ENCODE data around the gene ABI3.

The ABI3 gene

DNA sequence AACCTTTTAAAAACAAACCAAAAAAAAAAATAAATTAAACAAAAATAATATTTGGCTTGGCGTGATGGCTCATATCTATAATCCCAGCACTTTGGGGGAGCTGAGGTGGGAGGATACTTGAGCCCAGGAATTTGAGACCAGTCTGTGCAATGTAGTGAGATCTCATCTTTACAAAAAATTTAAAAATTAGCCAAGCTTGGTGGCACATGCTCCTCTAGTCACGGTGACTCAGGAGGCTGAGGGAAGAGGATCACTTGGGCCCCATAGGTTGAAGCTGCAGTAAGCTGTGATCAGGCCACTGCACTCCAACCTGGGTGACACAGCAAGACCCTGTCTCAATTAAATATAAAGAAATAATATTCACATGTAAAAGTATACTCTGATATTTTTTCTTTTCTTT lies 12.3 kb upstream of the ABI3 start:
- no peak overlapping the region for H3K4me2 ChIP-seq (ENCODE audit: low read length)

DNA sequence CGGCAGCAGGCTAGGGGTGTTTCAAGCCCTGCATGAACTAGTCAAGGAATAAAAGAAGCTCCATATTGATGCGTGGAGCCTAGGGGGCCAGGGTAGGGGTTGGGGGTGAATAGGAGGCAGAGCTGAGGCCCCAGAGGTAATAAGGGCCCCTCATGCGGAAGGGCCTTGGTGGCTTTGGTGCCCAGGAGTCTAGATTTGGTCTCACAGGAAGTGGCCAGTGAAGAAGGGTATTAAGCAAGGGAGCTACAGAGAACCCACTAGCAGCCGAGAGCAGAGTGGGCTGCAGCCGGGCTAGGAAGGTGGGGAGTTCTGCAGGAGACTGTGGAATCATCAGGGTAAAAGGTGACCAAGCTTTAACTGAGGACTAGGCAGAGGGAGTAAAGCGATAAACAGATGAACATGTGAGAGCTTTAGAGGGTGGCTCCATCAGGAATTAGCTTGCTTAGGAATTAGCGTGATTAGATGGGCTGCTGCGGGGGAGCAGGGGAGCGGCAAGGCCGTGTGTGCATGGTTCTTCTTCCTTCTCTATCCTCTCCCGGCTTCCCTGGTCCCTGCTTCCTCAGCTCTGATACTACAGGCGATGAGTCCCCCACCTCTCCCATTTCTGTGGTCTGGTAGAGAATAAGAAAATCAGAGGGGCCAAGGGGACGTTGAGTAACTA lies 10.0 kb upstream of the ABI3 start:
- Histone ChIP-seq H3K4me3 (ENCODE audit: low read length) (no peak overlapping the region), H3K9me3 (replicated peaks; ENCODE audit: low read length) (no peaks in the 10 kb centered on the region), H3K4me2 (ENCODE audit: low read length) (no peak overlapping the region), H3K9ac (ENCODE audit: low read depth, low read length) (no peak overlapping the region), H3K36me3 (ENCODE audit: insufficient read depth, low read length) (no peaks in the 10 kb centered on the region), H3K4me1 (ENCODE audit: control insufficient read depth, insufficient read depth, low read length) (peaks cover 7% of the 10 kb centered on the region), H3K27me3 (ENCODE audit: control insufficient read depth, insufficient read depth, low read length) (peaks cover 43% of the 10 kb centered on the region)

More for the DNA sequence above, 12.3 kb upstream of the ABI3 start:
- Histone ChIP-seq H3K9ac (ENCODE audit: low read depth, low read length) (no peak overlapping the region), H3K4me1 (ENCODE audit: control insufficient read depth, insufficient read depth, low read length) (peaks cover 17% of the 10 kb centered on the region), H3K36me3 (ENCODE audit: insufficient read depth, low read length) (no peaks in the 10 kb centered on the region), H3K4me3 (ENCODE audit: low read length) (no peak overlapping the region), H3K27me3 (ENCODE audit: control insufficient read depth, insufficient read depth, low read length) (peaks cover 22% of the 10 kb centered on the region), H3K9me3 (replicated peaks; ENCODE audit: low read length) (no peaks in the 10 kb centered on the region)

GRCh38 chr17:49201481-49201927 lies 9.0 kb upstream of the ABI3 start:
- Histone ChIP-seq H3K4me1 (ENCODE audit: control insufficient read depth, insufficient read depth, low read length) (peaks cover 7% of the 10 kb centered on the region), H3K4me2 (ENCODE audit: low read length) (no peak overlapping the region), H3K36me3 (ENCODE audit: insufficient read depth, low read length) (no peaks in the 10 kb centered on the region), H3K4me3 (ENCODE audit: low read length) (no peak overlapping the region), H3K9ac (ENCODE audit: low read depth, low read length) (no peak overlapping the region), H3K27me3 (ENCODE audit: control insufficient read depth, insufficient read depth, low read length) (peaks cover 51% of the 10 kb centered on the region), H3K9me3 (replicated peaks; ENCODE audit: low read length) (no peaks in the 10 kb centered on the region)

DNA sequence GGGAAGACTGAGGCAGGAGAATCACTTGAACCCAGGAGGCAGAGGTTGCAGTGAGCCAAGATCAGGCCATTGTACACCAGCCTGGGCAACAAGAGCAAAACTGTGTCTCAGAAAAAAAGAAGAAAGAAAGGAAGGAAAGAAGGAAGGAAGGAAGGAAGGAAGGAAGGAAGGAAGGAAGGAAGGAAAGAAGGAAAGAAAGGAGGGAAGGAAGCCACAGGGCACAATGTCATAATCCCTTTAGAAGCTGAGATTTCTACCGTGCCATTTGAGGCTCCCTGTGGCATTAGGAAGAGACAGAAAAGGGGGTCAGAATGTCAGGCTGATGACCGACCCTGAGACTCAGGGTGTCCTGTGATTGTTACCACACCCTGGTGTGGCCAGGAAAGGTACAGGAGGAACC lies 6.7 kb upstream of the ABI3 start:
- H3K4me1 ChIP-seq (ENCODE audit: control insufficient read depth, insufficient read depth, low read length): no peaks in the 10 kb centered on the region
- H3K4me2 ChIP-seq (ENCODE audit: low read length): no peak overlapping the region
- no peak overlapping the region for H3K9ac ChIP-seq (ENCODE audit: low read depth, low read length)
- no peaks in the 10 kb centered on the region for H3K9me3 ChIP-seq (replicated peaks; ENCODE audit: low read length)
- no peaks in the 10 kb centered on the region for H3K36me3 ChIP-seq (ENCODE audit: insufficient read depth, low read length)
- H3K27me3 ChIP-seq (ENCODE audit: control insufficient read depth, insufficient read depth, low read length): peaks cover 64% of the 10 kb centered on the region
- H3K4me3 ChIP-seq (ENCODE audit: low read length): no peak overlapping the region

DNA sequence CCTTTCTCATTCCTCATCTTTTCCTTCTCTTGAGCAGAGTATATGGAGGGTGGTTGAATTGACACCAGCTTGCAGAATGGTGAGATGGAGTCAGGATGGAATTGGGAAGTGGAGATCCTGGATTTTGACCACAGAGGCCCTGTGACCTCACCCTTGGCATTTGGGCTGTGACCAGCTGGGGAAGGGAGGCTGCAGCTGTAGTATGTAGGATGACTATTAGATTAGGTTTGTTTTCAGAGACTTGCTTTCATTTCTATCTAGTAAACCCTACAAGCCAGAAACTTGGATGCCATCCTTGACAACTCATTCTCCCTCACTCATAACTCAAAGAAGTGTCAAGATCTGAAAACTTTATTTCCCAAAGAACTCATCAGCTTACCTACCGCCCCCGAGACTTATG lies 6.0 kb upstream of the ABI3 start:
- Histone ChIP-seq H3K9me3 (replicated peaks; ENCODE audit: low read length) (no peaks in the 10 kb centered on the region), H3K9ac (ENCODE audit: low read depth, low read length) (no peak overlapping the region), H3K4me2 (ENCODE audit: low read length) (no peak overlapping the region), H3K27me3 (ENCODE audit: control insufficient read depth, insufficient read depth, low read length) (peaks cover 72% of the 10 kb centered on the region), H3K4me1 (ENCODE audit: control insufficient read depth, insufficient read depth, low read length) (peaks cover 5% of the 10 kb centered on the region), H3K4me3 (ENCODE audit: low read length) (no peak overlapping the region), H3K36me3 (ENCODE audit: insufficient read depth, low read length) (no peaks in the 10 kb centered on the region)

- Histone ChIP-seq H3K4me1 (ENCODE audit: control insufficient read depth, insufficient read depth, low read length) (peaks cover 13% of the 10 kb centered on the region), H3K36me3 (ENCODE audit: insufficient read depth, low read length) (no peaks in the 10 kb centered on the region), H3K9me3 (replicated peaks; ENCODE audit: low read length) (no peaks in the 10 kb centered on the region), H3K27me3 (ENCODE audit: control insufficient read depth, insufficient read depth, low read length) (peaks cover 80% of the 10 kb centered on the region), H3K9ac (ENCODE audit: low read depth, low read length) (no peak overlapping the region), H3K4me2 (ENCODE audit: low read length) (no peak overlapping the region), H3K4me3 (ENCODE audit: low read length) (no peak overlapping the region)
Measured at GRCh38 chr17:49209061-49209571, 1.4 kb upstream of the ABI3 start.

GRCh38 chr17:49213399-49213798 lies 2.9 kb downstream of the ABI3 start:
- Histone ChIP-seq H3K27me3 (ENCODE audit: control insufficient read depth, insufficient read depth, low read length) (peaks cover 56% of the 10 kb centered on the region), H3K9me3 (replicated peaks; ENCODE audit: low read length) (no peaks in the 10 kb centered on the region), H3K9ac (ENCODE audit: low read depth, low read length) (no peak overlapping the region), H3K4me2 (ENCODE audit: low read length) (no peak overlapping the region), H3K36me3 (ENCODE audit: insufficient read depth, low read length) (no peaks in the 10 kb centered on the region), H3K4me1 (ENCODE audit: control insufficient read depth, insufficient read depth, low read length) (peaks cover 13% of the 10 kb centered on the region), H3K4me3 (ENCODE audit: low read length) (no peak overlapping the region)

GRCh38 chr17:49213847-49214246 lies 3.3 kb downstream of the ABI3 start:
- Histone ChIP-seq H3K4me1 (ENCODE audit: control insufficient read depth, insufficient read depth, low read length) (peaks cover 13% of the 10 kb centered on the region), H3K9ac (ENCODE audit: low read depth, low read length) (no peak overlapping the region), H3K4me3 (ENCODE audit: low read length) (no peak overlapping the region), H3K4me2 (ENCODE audit: low read length) (no peak overlapping the region), H3K9me3 (replicated peaks; ENCODE audit: low read length) (no peaks in the 10 kb centered on the region), H3K36me3 (ENCODE audit: insufficient read depth, low read length) (no peaks in the 10 kb centered on the region), H3K27me3 (ENCODE audit: control insufficient read depth, insufficient read depth, low read length) (peaks cover 55% of the 10 kb centered on the region)

DNA sequence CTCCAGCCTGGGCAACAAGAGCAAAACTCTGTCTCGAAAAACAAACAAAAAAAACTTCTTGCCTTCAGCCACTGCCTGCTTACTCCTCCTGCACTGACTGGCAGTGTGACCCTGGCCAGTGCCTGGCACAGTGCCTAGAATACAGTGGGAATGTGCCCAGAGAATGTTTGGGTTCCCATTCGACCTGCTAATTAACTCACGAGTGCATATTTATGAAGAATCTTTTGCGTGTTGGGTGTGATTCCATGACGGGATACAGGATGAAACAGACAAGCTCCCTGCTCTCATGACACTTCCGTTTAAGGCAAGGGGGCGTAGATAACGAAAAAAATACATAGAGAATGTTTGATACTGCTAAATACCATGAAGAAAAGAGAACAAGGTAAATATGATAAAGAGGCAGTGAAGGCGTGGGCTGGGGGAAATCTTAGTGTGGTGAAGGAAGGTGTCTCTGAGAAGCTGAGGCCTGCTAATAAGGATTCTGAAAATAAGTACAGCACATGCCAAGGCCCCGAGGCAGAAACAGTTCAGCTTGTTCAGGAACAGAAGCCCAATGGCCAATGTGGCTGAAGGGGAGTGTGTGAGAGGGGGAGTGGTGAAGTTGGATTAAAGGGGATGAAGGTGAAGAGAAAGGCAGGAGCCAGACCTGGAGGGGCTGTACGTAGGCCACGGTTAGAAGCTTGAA lies 4.3 kb downstream of the ABI3 start:
- Histone ChIP-seq H3K9ac (ENCODE audit: low read depth, low read length) (no peak overlapping the region), H3K27me3 (ENCODE audit: control insufficient read depth, insufficient read depth, low read length) (peaks cover 51% of the 10 kb centered on the region), H3K9me3 (replicated peaks; ENCODE audit: low read length) (no peaks in the 10 kb centered on the region), H3K36me3 (ENCODE audit: insufficient read depth, low read length) (no peaks in the 10 kb centered on the region), H3K4me3 (ENCODE audit: low read length) (no peak overlapping the region), H3K4me2 (ENCODE audit: low read length) (no peak overlapping the region), H3K4me1 (ENCODE audit: control insufficient read depth, insufficient read depth, low read length) (peaks cover 6% of the 10 kb centered on the region)

- H3K4me3 ChIP-seq (ENCODE audit: low read length): no peak overlapping the region
- no peaks in the 10 kb centered on the region for H3K9me3 ChIP-seq (replicated peaks; ENCODE audit: low read length)
- H3K27me3 ChIP-seq (ENCODE audit: control insufficient read depth, insufficient read depth, low read length): peaks cover 39% of the 10 kb centered on the region
- H3K36me3 ChIP-seq (ENCODE audit: insufficient read depth, low read length): no peaks in the 10 kb centered on the region
- H3K9ac ChIP-seq (ENCODE audit: low read depth, low read length): no peak overlapping the region
- no peaks in the 10 kb centered on the region for H3K4me1 ChIP-seq (ENCODE audit: control insufficient read depth, insufficient read depth, low read length)
- H3K4me2 ChIP-seq (ENCODE audit: low read length): no peak overlapping the region
Measured at GRCh38 chr17:49216482-49216881, 6.0 kb downstream of the ABI3 start.

GRCh38 chr17:49216953-49217650 lies 6.6 kb downstream of the ABI3 start:
- no peak overlapping the region for H3K4me3 ChIP-seq (ENCODE audit: low read length)
- H3K9me3 ChIP-seq (replicated peaks; ENCODE audit: low read length): no peaks in the 10 kb centered on the region
- H3K4me1 ChIP-seq (ENCODE audit: control insufficient read depth, insufficient read depth, low read length): no peaks in the 10 kb centered on the region
- H3K9ac ChIP-seq (ENCODE audit: low read depth, low read length): no peak overlapping the region
- peaks cover 44% of the 10 kb centered on the region for H3K27me3 ChIP-seq (ENCODE audit: control insufficient read depth, insufficient read depth, low read length)
- H3K4me2 ChIP-seq (ENCODE audit: low read length): no peak overlapping the region
- H3K36me3 ChIP-seq (ENCODE audit: insufficient read depth, low read length): no peaks in the 10 kb centered on the region

Data from skeletal muscle satellite cell (primary cell).